Activated CD4-positive, alpha-beta T cell treated with anti-CD3 and anti-CD28 coated beads, Interleukin-2, amount 50 U/mL, for 1 hour (primary cell): ENCODE results near the gene CAMK1.

Experiments used
- DNase-seq: peaks from one replicate; pipeline ENCODE4 v3.0.0-alpha.2; 2020

Gene CAMK1

GRCh38 chr3:9769426-9770275 is at the start of gene CAMK1:
TSS of gene CAMK1 (minus strand) at chr3:9769947. CDS start at chr3:9767749, 2,198 bp downstream.
- DNase-seq: peak; percentile 52

GRCh38 chr3:9818666-9819335 is 49.1 kb upstream of the CAMK1 start:
- DNase-seq: no peak

- DNase-seq: no peak
Observed at GRCh38 chr3:9817436-9817835, 47.7 kb upstream of the CAMK1 start.

- DNase-seq: no peak
Observed at GRCh38 chr3:9815986-9816385, 46.2 kb upstream of the CAMK1 start.

GRCh38 chr3:9812870-9813483 is 43.2 kb upstream of the CAMK1 start:
- no peak for DNase-seq

- no peak for DNase-seq
Observed at GRCh38 chr3:9810846-9811245, 41.1 kb upstream of the CAMK1 start.

GRCh38 chr3:9810433-9810770 is 40.7 kb upstream of the CAMK1 start:
- DNase-seq: no peak

- peak; percentile 38 for DNase-seq
Observed at GRCh38 chr3:9809615-9810432, 40.1 kb upstream of the CAMK1 start, which contains the start of gene TTLL3. TSS of gene TTLL3 (plus strand) at chr3:9810262. CDS start at chr3:9810662, 400 bp downstream.

GRCh38 chr3:9809239-9809614 is 39.5 kb upstream of the CAMK1 start:
- DNase-seq: no peak

- DNase-seq: peak; percentile 53
Observed at GRCh38 chr3:9808345-9809037, 38.7 kb upstream of the CAMK1 start.

- no peak for DNase-seq
Observed at GRCh38 chr3:9807981-9808344, 38.2 kb upstream of the CAMK1 start.

- no peak for DNase-seq
Observed at GRCh38 chr3:9806688-9807589, 37.2 kb upstream of the CAMK1 start.

- DNase-seq: no peak
Observed at GRCh38 chr3:9806137-9806536, 36.4 kb upstream of the CAMK1 start.

- no peak for DNase-seq
Observed at GRCh38 chr3:9804996-9805395, 35.2 kb upstream of the CAMK1 start.

GRCh38 chr3:9803494-9803893 is 33.7 kb upstream of the CAMK1 start:
- DNase-seq: no peak

GRCh38 chr3:9800529-9800928 is 30.8 kb upstream of the CAMK1 start:
- no peak for DNase-seq

- DNase-seq: no peak
Observed at GRCh38 chr3:9797196-9797945, 27.6 kb upstream of the CAMK1 start.

- no peak for DNase-seq
Observed at GRCh38 chr3:9795207-9795606, 25.5 kb upstream of the CAMK1 start.

GRCh38 chr3:9794400-9794799 is 24.7 kb upstream of the CAMK1 start:
- no peak for DNase-seq

GRCh38 chr3:9793161-9793781 is 23.5 kb upstream of the CAMK1 start:
- no peak for DNase-seq
